ENCODE measurements around the gene NEAT1.

- TF ChIP-seq CTCF (IDR thresholded peaks at IDR 0.05; ENCODE audit: low read depth, low read length) (no peak), POLR2A (IDR thresholded peaks at IDR 0.05; ENCODE audit: extremely low read depth, insufficient read length) (no peak), MAX (IDR thresholded peaks at IDR 0.05; ENCODE audit: low read depth, low read length) (no peak)
Measured at GRCh38 chr11:65486570-65487466, 64.2 kb downstream of the NEAT1 start.

Measured in NB4 (cell line).